Lung (tissue), 12 donors: ENCODE results near the gene PALD1. TPM values are rescaled to one million over a fixed set of nuclear protein-coding genes. Genes with fewer than 3 reads are reported as not detected.

Experiments used
- ATAC-seq: fragments of 200-7000 bp; cut with Tn5 transposase; one replicate; pipeline ENCODE4 v1.9.1; 2020; ENCODE audit warnings: moderate number of reproducible peaks; ENCODE audit not compliant: insufficient read depth, low FRiP score
- DNase-seq, 3 donors: peaks; one replicate each; pipeline ENCODE4 v3.0.0-alpha.2; 2013 to 2017
- H3K27ac ChIP-seq, 2 donors: one replicate each; pipeline ENCODE4 v1.5.1; 2013; ENCODE audit warnings: mild to moderate bottlenecking in 2 of 2, moderate library complexity in 2 of 2, control low read depth in 1 of 2, inconsistent platforms in 1 of 2, low read depth in 1 of 2, low read length in 1 of 2
- H3K27me3 ChIP-seq, 3 donors: one replicate each; pipeline ENCODE4 v1.5.1; 2013; ENCODE audit warnings: low read length in 2 of 3; ENCODE audit not compliant: control insufficient read depth in 3 of 3, insufficient read depth in 3 of 3
- H3K36me3 ChIP-seq, 4 donors: one replicate each; pipeline ENCODE4 v1.5.1; 2013; ENCODE audit warnings: low read length in 4 of 4, mild to moderate bottlenecking in 1 of 4, moderate library complexity in 1 of 4; ENCODE audit not compliant: control insufficient read depth in 4 of 4, insufficient read depth in 4 of 4
- H3K4me1 ChIP-seq, 5 donors: one replicate each; pipeline ENCODE4 v1.5.1; 2013; ENCODE audit warnings: low read length in 5 of 5, mild to moderate bottlenecking in 2 of 5, moderate library complexity in 1 of 5; ENCODE audit not compliant: control insufficient read depth in 5 of 5, insufficient read depth in 5 of 5
- H3K4me3 ChIP-seq: one replicate; pipeline ENCODE4 v1.5.1; 2013; ENCODE audit warnings: mild to moderate bottlenecking, control low read depth, moderate library complexity
- H3K9ac ChIP-seq, 2 donors: one replicate each; pipeline ENCODE4 v1.5.1; 2013; ENCODE audit warnings: low read length in 2 of 2, control low read depth in 1 of 2; ENCODE audit not compliant: insufficient read depth in 1 of 2
- H3K9me3 ChIP-seq, 4 donors: one replicate each; pipeline ENCODE4 v1.5.1; 2013; ENCODE audit warnings: low read length in 3 of 4, mild to moderate bottlenecking in 1 of 4, moderate library complexity in 1 of 4; ENCODE audit not compliant: control insufficient read depth in 4 of 4, insufficient read depth in 3 of 4
- CTCF ChIP-seq: IDR thresholded peaks from 2 replicates; pipeline ENCODE4 v1.5.1; 2012; ENCODE audit warnings: mild to moderate bottlenecking; ENCODE audit errors: control extremely low read depth, extremely low read depth
- WGBS, 2 donors: extraction: QIAGEN DNeasy Blood & Tissue Kit; methylation state at CpG; one replicate each; pipeline ENCODE4 v1.1.7; 2013; 5-methylcytosine and 5-hydroxymethylcytosine counted together
- polyA plus RNA-seq, 2 donors: library from polyadenylated mRNA; stranded (reverse); fragments of 200-250 nt; gene quantifications; one replicate each; pipeline ENCODE4 v1.2.1, GENCODE V29; 2013
- total RNA-seq, 2 donors: library from RNA; depleted of rRNA in 1 of 2; stranded (reverse); fragments of >200 nt in 1 of 2; gene quantifications; one replicate each; pipeline ENCODE4 v1.2.1, GENCODE V29; 2014 to 2021
- donor health status: control.
- donor health status: control.
- donor health status: Bipolar disorder and iron deficiency.
- donor health status: healthy.
- donor health status: DM: yes; HTN: yes; CAD: no.

Gene PALD1
- total and polyA plus RNA-seq, 4 donors, result 10.5 to 19.7 (median 15.6) TPM

GRCh38 chr10:70495691-70496261 is 17.2 kb downstream of the PALD1 start:
- Histone ChIP-seq H3K27me3 (no peaks in the 10 kb centered on the region), H3K4me1 (peaks cover 0 to 39% (median 23%) of the 10 kb centered on the region in 5 donors), H3K9ac (no peak overlapping the region), H3K4me3 (no peak overlapping the region), H3K36me3 (peaks cover 0 to 3% (median 0%) of the 10 kb centered on the region in 4 donors), H3K27ac (peak overlapping the region in 1 of 2 donors; percentile 82), H3K9me3 (no peaks in the 10 kb centered on the region)
- DNase-seq, result no peak
- TF ChIP-seq CTCF, result no peak
- 88 to 94% methylated on average over 4 of the region's 4 CpGs for WGBS, 2 donors
- no peak for ATAC-seq

GRCh38 chr10:70496341-70497119 is 18.0 kb downstream of the PALD1 start:
- Histone ChIP-seq H3K4me3 (no peak overlapping the region), H3K4me1 (peaks cover 4 to 44% (median 30%) of the 10 kb centered on the region in 5 donors), H3K9ac (no peak overlapping the region), H3K36me3 (peaks cover 0 to 3% (median 0%) of the 10 kb centered on the region in 4 donors), H3K27me3 (no peaks in the 10 kb centered on the region), H3K9me3 (no peaks in the 10 kb centered on the region), H3K27ac (no peak overlapping the region)
- 78 to 80% methylated on average over 13 of the region's 13 CpGs for WGBS, 2 donors
- DNase-seq (no peak), ATAC-seq (no peak)
- no peak for TF ChIP-seq CTCF

DNA sequence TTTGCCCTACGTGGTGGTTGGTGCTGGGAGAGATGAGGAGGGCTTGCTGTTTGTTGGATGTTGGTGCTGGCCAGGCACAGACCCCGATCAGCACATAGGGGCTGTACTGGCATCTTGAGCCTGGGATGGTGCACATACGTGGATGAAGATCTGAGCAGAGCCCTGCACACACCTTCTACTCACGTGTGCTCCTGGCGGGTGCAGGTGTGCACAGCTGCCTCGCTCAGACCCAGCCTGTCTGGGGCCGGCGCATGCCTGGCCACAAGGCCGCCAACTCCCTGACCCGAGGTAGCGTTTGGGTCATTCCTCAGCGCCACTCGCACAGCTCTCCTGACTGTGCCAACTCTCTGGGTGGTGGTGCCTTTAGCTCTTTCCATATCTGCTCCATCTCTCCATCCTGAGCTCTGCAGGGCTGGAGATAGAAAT is 18.6 kb downstream of the PALD1 start:
- WGBS, 2 donors, result 86 to 89% methylated on average over 13 of the region's 13 CpGs
- ATAC-seq (no peak), DNase-seq (no peak)
- H3K9ac ChIP-seq, result no peak overlapping the region
- TF ChIP-seq CTCF, result no peak
- no peak overlapping the region for H3K4me3 ChIP-seq
- H3K27ac ChIP-seq, result no peak overlapping the region
- H3K9me3 ChIP-seq, result no peaks in the 10 kb centered on the region
- H3K36me3 ChIP-seq, result peaks cover 0 to 3% (median 0%) of the 10 kb centered on the region in 4 donors
- peaks cover 4 to 44% (median 30%) of the 10 kb centered on the region in 5 donors for H3K4me1 ChIP-seq
- H3K27me3 ChIP-seq, result no peaks in the 10 kb centered on the region
